Peyer's patch (tissue), 4 donors: ENCODE measurements around the gene KDM4C.

Experiments used
- POLR2A ChIP-seq, 2 donors: fragments of 450-650 bp; IDR thresholded peaks; one replicate each; pipeline ENCODE4 v1.5.1; 2017; ENCODE audit warnings: antibody characterized with exemption in 2 of 2, mild to moderate bottlenecking in 2 of 2, moderate library complexity in 2 of 2
- TF ChIP-seq, protein P1 (sequence below), 6 experiments: fragments of 450-650 bp in 4 of 6; fragments of 200-600 bp in 2 of 6; sonication (generic) in 1 of 6; IDR thresholded peaks; one replicate each; pipeline ENCODE4 v1.5.1; 2017 to 2019; ENCODE audit warnings: antibody characterized with exemption in 6 of 6, mild to moderate bottlenecking in 3 of 6, moderate library complexity in 1 of 6

DNA sequence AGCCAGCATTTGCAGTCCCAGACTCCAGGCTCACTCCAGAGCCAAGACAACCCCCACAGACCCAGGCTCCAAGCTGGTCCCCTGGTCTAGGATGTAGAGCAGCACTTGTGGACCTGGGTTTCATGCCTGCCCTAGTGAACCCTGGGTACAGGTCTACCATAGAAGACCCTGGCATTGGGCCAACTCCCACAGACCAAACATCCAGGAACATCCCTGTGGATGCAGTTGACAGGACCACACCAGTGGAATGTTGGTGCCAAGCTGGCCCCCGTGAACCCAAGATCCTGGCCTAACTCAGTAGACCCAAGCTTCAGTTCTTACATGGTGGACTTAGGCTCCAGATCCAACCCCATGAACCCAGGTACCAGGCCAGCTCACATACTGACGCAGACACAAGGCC lies 250.6 kb downstream of the KDM4C start:
- TF ChIP-seq, protein P1, sequence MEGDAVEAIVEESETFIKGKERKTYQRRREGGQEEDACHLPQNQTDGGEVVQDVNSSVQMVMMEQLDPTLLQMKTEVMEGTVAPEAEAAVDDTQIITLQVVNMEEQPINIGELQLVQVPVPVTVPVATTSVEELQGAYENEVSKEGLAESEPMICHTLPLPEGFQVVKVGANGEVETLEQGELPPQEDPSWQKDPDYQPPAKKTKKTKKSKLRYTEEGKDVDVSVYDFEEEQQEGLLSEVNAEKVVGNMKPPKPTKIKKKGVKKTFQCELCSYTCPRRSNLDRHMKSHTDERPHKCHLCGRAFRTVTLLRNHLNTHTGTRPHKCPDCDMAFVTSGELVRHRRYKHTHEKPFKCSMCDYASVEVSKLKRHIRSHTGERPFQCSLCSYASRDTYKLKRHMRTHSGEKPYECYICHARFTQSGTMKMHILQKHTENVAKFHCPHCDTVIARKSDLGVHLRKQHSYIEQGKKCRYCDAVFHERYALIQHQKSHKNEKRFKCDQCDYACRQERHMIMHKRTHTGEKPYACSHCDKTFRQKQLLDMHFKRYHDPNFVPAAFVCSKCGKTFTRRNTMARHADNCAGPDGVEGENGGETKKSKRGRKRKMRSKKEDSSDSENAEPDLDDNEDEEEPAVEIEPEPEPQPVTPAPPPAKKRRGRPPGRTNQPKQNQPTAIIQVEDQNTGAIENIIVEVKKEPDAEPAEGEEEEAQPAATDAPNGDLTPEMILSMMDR (IDR thresholded peaks at IDR 0.05): no peak
- no peak for TF ChIP-seq POLR2A (IDR thresholded peaks at IDR 0.05)
